GM21528 (cell line): Measurements from ENCODE around the gene TXNRD1.
"Not testable (repeated sequence)": the region's sequence is repeated elsewhere in the genome, so short reads cannot be mapped to it uniquely, and the experiment has no call there.

Experiments
- ATAC-seq: cut with Tn5 transposase; IDR thresholded peaks from one replicate; pipeline ENCODE4 v1.9.1; 2021; ENCODE audit warnings: mild to moderate bottlenecking, moderate library complexity; ENCODE audit not compliant: unreplicated experiment, low FRiP score

TXNRD1 gene

GRCh38 chr12:104189915-104190555 is 25.5 kb upstream of the TXNRD1 start:
- no peak for ATAC-seq

- no peak for ATAC-seq
These were observed 24.9 kb upstream of the TXNRD1 start for GRCh38 chr12:104190641-104191176.

DNA sequence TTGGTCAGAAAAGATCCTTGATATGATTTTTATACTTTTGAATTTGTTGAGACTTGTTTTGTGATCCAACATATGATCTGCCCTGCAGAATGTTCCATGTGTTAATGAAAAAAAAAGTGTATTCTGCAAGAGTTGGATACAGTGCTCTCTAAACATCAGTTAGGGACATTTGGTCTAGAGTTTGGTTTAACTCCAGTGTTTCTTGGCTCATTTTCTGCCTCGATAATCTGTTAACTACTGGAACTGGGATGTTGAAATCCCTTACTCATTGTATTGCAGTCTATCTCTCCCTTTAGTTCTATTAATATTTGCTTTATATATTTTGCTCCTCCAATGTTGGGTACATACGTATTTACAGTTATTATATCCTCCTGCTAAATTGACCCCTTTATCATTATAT is 18.3 kb upstream of the TXNRD1 start:
- no peak for ATAC-seq

DNA sequence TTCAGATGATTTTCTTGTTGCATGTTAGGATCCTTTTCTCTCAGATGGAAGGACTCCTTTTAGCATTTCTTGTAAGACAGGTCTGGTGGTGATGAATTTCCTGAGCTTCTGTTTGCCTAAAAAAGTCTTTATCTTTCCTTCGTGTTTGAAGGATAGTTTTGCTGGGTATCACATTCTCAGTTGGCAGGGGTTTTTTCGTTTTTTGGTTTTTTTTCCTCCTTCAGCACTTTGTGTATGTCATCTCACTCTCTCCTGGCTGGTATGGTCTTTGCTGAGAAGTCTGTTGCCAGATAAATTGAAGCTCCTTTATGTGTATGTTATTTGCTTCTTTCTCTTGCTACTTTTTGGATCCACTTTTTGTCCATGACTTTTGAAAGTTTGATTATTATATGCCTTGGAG is 15.6 kb upstream of the TXNRD1 start:
- no peak for ATAC-seq

- ATAC-seq = no peak
These were observed 14.2 kb upstream of the TXNRD1 start for GRCh38 chr12:104201238-104202001.

- no peak for ATAC-seq
These were observed 10.7 kb upstream of the TXNRD1 start for GRCh38 chr12:104204690-104205480.

GRCh38 chr12:104207416-104208205 is 8.0 kb upstream of the TXNRD1 start:
- ATAC-seq = no peak

DNA sequence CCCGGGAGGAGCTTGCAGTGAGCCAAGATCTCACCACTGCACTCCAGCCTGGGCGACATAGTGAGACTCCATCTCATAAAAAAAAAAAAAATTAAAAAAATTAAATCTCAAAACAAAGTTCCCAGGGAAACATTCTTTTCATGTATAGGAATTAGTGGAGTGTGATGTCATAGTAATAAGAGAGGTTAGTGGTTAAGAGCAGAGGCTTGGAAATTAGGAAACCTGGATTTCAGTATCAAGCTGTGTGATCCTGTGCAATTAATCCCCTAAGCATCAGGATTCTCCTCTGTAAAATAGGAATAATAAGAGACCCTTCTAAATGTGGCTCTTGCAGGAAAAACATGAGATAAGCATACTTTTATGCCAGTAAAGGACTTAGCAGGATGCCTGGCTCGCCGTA is 3.1 kb upstream of the TXNRD1 start:
- no peak for ATAC-seq

DNA sequence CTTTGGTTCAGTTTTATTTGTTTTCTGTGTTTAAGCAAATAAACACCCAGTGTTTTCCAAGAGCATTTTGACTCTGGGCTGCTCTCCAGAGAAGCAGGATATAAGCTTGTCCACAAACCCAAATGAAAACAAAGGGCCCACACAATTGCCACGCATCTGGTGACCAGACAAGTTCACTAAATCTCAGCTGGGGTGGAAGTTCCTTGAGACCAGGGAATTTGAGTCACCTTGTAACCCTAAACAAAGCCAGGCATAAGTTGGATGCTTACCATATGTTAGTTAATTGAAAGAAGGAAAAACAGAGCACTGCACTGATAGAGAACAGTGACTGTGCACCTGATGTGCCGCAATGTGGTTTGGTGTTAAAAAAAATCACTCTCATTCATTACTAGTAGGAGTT is 1.6 kb upstream of the TXNRD1 start:
- ATAC-seq = no peak

- ATAC-seq = no peak
These were observed 944 bp downstream of the TXNRD1 start for GRCh38 chr12:104216521-104216924.

GRCh38 chr12:104218506-104218905 is 2.9 kb downstream of the TXNRD1 start:
- ATAC-seq = not testable (repeated sequence)

GRCh38 chr12:104218935-104219334 is 3.4 kb downstream of the TXNRD1 start:
- ATAC-seq = no peak

DNA sequence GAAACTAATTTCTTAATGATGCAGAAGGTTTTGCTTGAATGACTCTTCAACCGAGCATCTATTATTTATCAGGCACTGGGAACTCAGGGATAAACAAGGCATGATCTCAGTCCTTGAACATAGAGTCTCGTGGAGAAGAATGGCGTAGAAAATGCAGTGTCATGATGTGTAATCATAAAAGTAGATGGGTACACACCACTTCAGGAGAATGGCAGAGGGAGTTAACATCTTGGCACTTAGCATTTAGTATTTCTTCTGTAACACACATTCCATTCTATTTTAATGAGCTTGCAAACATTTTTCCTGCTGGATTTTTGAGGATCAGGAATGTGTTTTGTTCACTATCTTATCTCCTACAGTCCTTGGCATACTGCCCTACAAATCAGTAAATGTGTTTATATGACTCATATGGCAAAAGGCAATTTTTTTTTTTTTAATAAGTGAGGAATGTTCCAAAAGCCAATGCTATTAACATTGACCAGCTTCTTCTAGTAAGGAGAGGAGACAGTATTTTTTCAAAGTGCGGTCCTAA is 3.8 kb downstream of the TXNRD1 start:
- ATAC-seq = no peak

GRCh38 chr12:104219908-104220404 is 4.4 kb downstream of the TXNRD1 start:
- ATAC-seq = no peak

- no peak for ATAC-seq
These were observed 5.4 kb downstream of the TXNRD1 start for GRCh38 chr12:104220931-104221330.

DNA sequence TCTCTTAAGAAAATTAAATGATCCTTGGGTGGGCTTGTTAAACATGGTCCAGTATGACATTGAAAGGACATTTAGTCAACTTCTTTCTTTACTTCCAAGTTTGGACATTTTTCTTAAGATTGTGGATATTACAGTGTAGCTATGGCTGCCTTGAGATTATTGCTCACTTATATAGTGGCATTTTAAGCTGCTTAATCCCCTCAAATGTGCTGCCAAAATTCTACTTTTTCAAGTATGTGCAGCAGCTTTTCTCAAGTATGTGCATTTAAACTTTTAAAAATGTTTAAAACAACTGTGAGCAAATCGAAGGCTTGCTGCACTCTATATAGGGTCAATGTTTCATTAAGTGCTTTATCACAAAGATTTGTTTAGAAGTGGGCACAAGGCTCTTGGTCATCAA is 7.4 kb downstream of the TXNRD1 start:
- ATAC-seq = no peak

DNA sequence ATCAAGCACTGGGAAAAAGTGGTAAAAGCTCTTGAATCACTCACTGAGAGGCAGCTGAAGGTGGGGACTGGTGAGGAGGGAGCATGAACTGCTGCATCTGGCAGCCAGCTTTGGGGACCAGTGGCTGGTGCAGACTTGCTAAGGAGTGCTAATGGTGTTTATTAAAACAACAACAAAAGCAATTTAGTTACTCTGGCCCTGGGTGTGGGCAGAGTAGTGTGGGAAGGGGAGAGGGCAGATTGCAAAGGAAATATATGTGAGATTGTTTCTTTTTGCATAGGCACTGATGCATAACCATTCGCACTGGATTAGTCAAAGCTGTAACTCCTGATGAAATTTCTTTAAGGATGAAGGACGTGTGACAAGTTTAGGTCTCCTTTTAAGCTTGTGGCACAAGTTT is 8.1 kb downstream of the TXNRD1 start:
- no peak for ATAC-seq

DNA sequence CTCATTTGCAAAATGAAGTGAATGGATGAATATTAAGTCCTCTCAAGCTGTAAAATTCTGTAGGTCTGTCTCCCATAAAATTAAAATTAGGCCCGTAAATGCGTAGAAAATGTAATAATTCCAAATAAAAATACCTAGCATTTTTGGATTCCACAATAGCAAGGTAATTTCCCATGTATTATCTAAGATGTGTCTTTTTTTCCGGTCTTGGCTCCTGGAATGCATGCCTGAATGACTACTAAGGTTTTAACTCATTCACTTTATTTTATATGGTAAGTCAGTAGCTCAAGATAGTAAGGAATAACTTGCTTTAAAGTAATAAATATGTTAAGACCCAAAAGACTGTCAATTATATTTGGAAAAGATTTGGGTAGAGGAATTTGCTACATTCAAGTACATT is 11.1 kb downstream of the TXNRD1 start:
- no peak for ATAC-seq

- ATAC-seq = no peak
These were observed 14.9 kb downstream of the TXNRD1 start for GRCh38 chr12:104230304-104231095.
